WTC11 (cell line): ENCODE measurements around the gene ATXN1L. TPM values are rescaled to one million over a fixed set of nuclear protein-coding genes. Genes with fewer than 3 reads are reported as not detected.
"Not testable (repeated sequence)": the region's sequence is repeated elsewhere in the genome, so short reads cannot be mapped to it uniquely, and the experiment has no call there.

Experiments used
- ATAC-seq: fragments of 200-7000 bp; cut with Tn5 transposase; 2 replicates; pipeline ENCODE4 v1.10.0; 2021; ENCODE audit warnings: mild to moderate bottlenecking, moderate library complexity
- CTCF ChIA-PET: fragments of 300-600 bp; sonication (Branson Sonifier 250); formaldehyde crosslinking; loops from one replicate; lab custom pipeline; 2021; ENCODE audit warnings: antibody characterized with exemption; lab: Charles Lee
- POLR2A ChIA-PET: fragments of 350-600 bp; sonication (Branson Sonifier 250); formaldehyde crosslinking; loops from one replicate; lab custom pipeline; 2021; ENCODE audit warnings: antibody characterized with exemption; lab: Charles Lee
- DNase-seq: peaks from one replicate; pipeline ENCODE4 v3.0.0; 2021; ENCODE audit warnings: low spot score
- H3K27ac Mint-ChIP-seq: 2 replicates; pipeline ENCODE4 v1.8.0; 2021; ENCODE audit warnings: mixed read lengths
- H3K27me3 Mint-ChIP-seq: 2 replicates; pipeline ENCODE4 v1.8.0; 2021; ENCODE audit warnings: low read depth, mild to moderate bottlenecking, moderate library complexity, mixed read lengths
- H3K36me3 Mint-ChIP-seq: 2 replicates; pipeline ENCODE4 v1.8.0; 2021; ENCODE audit warnings: mixed read lengths
- H3K4me1 Mint-ChIP-seq: 2 replicates; pipeline ENCODE4 v1.8.0; 2022; ENCODE audit warnings: mixed read lengths
- H3K4me3 Mint-ChIP-seq: 2 replicates; pipeline ENCODE4 v1.8.0; 2021; ENCODE audit warnings: mild to moderate bottlenecking, moderate library complexity, mixed read lengths
- H3K9me3 Mint-ChIP-seq: 2 replicates; pipeline ENCODE4 v1.8.0; 2021; ENCODE audit warnings: mixed read lengths
- total RNA-seq: library from RNA; stranded (reverse); gene quantifications from 3 replicates; pipeline ENCODE4 v1.2.3, GENCODE V29; 2021

Gene ATXN1L
- total RNA-seq, 1 experiment from 2014 or later, result 23.2 TPM

DNA sequence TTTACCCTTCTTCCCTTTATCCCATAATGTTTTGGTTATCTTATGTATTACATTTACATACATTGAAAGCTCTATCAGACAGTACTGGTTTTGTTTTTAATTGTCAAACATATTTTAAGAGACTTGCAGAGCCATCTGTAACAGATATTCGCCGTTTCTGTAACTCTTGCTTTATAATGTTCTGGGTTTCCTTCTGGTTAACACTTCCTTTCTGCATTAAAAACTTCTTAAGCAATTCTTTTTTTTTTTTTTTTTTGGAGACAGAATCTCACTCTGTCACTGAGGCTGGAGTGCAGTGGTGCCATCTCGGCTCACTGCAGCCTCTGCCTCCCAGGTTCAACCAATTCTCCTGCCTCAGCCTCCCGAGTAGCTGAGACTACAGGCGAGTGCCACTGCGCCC is 60.0 kb downstream of the ATXN1L start:
- POLR2A ChIA-PET, result interaction anchor here (0.7 kb wide), 1 partner anchor 12 kb away, joined by 3 read pairs; no protein-coding TSS in a partner anchor
- peak overlapping the region; percentile 89; the same call in 1 of the 2 replicates for H3K27ac Mint-ChIP-seq
- peaks cover 32% of the 10 kb centered on the region for H3K4me1 Mint-ChIP-seq
- CTCF ChIA-PET, result interaction anchor here (2.0 kb wide), 1 partner anchor 24 kb away, joined by 9 read pairs; no protein-coding TSS in a partner anchor
- not testable (repeated sequence) for H3K4me3 Mint-ChIP-seq, DNase-seq, ATAC-seq, H3K9me3 Mint-ChIP-seq, H3K27me3 Mint-ChIP-seq
- peaks cover 29% of the 10 kb centered on the region for H3K36me3 Mint-ChIP-seq

Other genes with a start within 250 kb of the ATXN1L start
- gene MARVELD3, start 219.8 kb upstream of the ATXN1L start, total RNA-seq, result 29.2 to 31.0 TPM (median 30.0 TPM) in 3 replicates
- gene PHLPP2, start 121.3 kb upstream of the ATXN1L start, total RNA-seq, result 19.1 to 29.3 TPM (median 19.2 TPM) in 3 replicates
- 67.9 to 74.5 TPM (median 72.4 TPM) in 3 replicates for gene AP1G1, start 37.1 kb upstream of the ATXN1L start, total RNA-seq
- gene ZNF821, start 38.2 kb downstream of the ATXN1L start, total RNA-seq, result 14.1 to 16.2 TPM (median 15.4 TPM) in 3 replicates
- 255 to 272 TPM (median 268 TPM) in 3 replicates for gene IST1, start 49.6 kb downstream of the ATXN1L start, total RNA-seq
- gene PKD1L3, start 154.4 kb downstream of the ATXN1L start, total RNA-seq, result not detected in 3 replicates
- gene DHODH, start 162.8 kb downstream of the ATXN1L start, total RNA-seq, result 15.3 to 19.0 TPM (median 16.5 TPM) in 3 replicates
- 10.0 to 20.6 TPM (median 11.1 TPM) in 3 replicates for gene HP, start 208.5 kb downstream of the ATXN1L start, total RNA-seq
- gene HPR, start 217.2 kb downstream of the ATXN1L start, total RNA-seq, result 0.37 TPM in 1 of 3 replicates, not detected in the others
- 8.3 to 9.9 TPM (median 9.0 TPM) in 3 replicates for gene TXNL4B, start 247.6 kb downstream of the ATXN1L start, total RNA-seq
- 62.4 to 91.7 TPM (median 66.5 TPM) in 3 replicates for gene DHX38, start 247.9 kb downstream of the ATXN1L start, total RNA-seq